SK-N-SH (cell line): ENCODE data around the gene RASGEF1B.

Experiments
- CHD2 ChIP-seq: fragments of 150-350 bp; IDR thresholded peaks from 2 replicates; pipeline ENCODE4 v1.6.1; 2018; ENCODE audit warnings: low read length; ENCODE audit not compliant: partially characterized antibody
- CTCF ChIP-seq: fragments of 200-600 bp; sonication (generic); IDR thresholded peaks from 2 replicates; pipeline ENCODE4 v1.6.1; 2017; ENCODE audit warnings: antibody characterized with exemption, mild to moderate bottlenecking, moderate library complexity
- EP300 ChIP-seq, 2 experiments: IDR thresholded peaks; 2 replicates each; pipeline versions ENCODE4 v1.4.0 to v1.6.1; 2012; ENCODE audit warnings: borderline replicate concordance in 1 of 2, low read depth in 1 of 2, low read length in 1 of 2
- EZH2phosphoT487 ChIP-seq: fragments of 200-600 bp; sonication (generic); IDR thresholded peaks from 2 replicates; pipeline ENCODE4 v1.6.1; 2017; ENCODE audit warnings: low read depth, mixed run types, mild to moderate bottlenecking, antibody characterized with exemption, moderate library complexity, borderline replicate concordance
- FOSL2 ChIP-seq: IDR thresholded peaks from 2 replicates; pipeline ENCODE4 v1.4.0; 2012; ENCODE audit warnings: low read depth, mild to moderate bottlenecking, moderate library complexity, borderline replicate concordance
- GABPA ChIP-seq: IDR thresholded peaks from 2 replicates; pipeline ENCODE4 v1.4.0; 2012; ENCODE audit warnings: low read depth, mild to moderate bottlenecking
- POLR2AphosphoS5 ChIP-seq: IDR thresholded peaks from 2 replicates; pipeline ENCODE4 v1.6.1; 2012; ENCODE audit warnings: low read depth, low read length
- RFX5 ChIP-seq: IDR thresholded peaks from 2 replicates; pipeline ENCODE4 v1.6.1; 2012; ENCODE audit warnings: mild to moderate bottlenecking, improper control_type of control experiment, low read length
- SIN3A ChIP-seq: IDR thresholded peaks from 2 replicates; pipeline ENCODE4 v1.6.1; 2012; ENCODE audit warnings: low read depth, mild to moderate bottlenecking, low read length, moderate library complexity, borderline replicate concordance
- TAF1 ChIP-seq: IDR thresholded peaks from 2 replicates; pipeline ENCODE4 v1.6.1; 2012; ENCODE audit warnings: low read depth, mild to moderate bottlenecking, low read length, moderate library complexity, borderline replicate concordance
- TCF12 ChIP-seq: IDR thresholded peaks from 2 replicates; pipeline ENCODE4 v1.4.0; 2012
- YY1 ChIP-seq: IDR thresholded peaks from 2 replicates; pipeline ENCODE4 v1.4.0; 2012; ENCODE audit warnings: low read depth, mild to moderate bottlenecking

- TF ChIP-seq CTCF (no peak), EZH2phosphoT487 (no peak), TCF12 (no peak), TAF1 (no peak), EP300 (IDR thresholded peaks at IDR 0.05; ENCODE audit: borderline replicate concordance in 1 of 2, low read depth in 1 of 2, low read length in 1 of 2) (no peak), CHD2 (no peak), FOSL2 (no peak), GABPA (no peak), POLR2AphosphoS5 (no peak), SIN3A (no peak), YY1 (no peak), RFX5 (no peak)
These were observed 20.2 kb upstream of the RASGEF1B start for GRCh38 chr4:81491943-81492342.
